SH-SY5Y (cell line): Measurements from ENCODE around the gene BRS3.

Experiments
- GATA2 ChIP-seq: IDR thresholded peaks from 2 replicates; pipeline ENCODE4 v1.6.1; 2011; ENCODE audit warnings: mild to moderate bottlenecking, low read depth, low read length
- GATA3 ChIP-seq: IDR thresholded peaks from 2 replicates; pipeline ENCODE4 v1.6.1; 2011; ENCODE audit warnings: low read depth, mild to moderate bottlenecking, low read length, moderate library complexity

DNA sequence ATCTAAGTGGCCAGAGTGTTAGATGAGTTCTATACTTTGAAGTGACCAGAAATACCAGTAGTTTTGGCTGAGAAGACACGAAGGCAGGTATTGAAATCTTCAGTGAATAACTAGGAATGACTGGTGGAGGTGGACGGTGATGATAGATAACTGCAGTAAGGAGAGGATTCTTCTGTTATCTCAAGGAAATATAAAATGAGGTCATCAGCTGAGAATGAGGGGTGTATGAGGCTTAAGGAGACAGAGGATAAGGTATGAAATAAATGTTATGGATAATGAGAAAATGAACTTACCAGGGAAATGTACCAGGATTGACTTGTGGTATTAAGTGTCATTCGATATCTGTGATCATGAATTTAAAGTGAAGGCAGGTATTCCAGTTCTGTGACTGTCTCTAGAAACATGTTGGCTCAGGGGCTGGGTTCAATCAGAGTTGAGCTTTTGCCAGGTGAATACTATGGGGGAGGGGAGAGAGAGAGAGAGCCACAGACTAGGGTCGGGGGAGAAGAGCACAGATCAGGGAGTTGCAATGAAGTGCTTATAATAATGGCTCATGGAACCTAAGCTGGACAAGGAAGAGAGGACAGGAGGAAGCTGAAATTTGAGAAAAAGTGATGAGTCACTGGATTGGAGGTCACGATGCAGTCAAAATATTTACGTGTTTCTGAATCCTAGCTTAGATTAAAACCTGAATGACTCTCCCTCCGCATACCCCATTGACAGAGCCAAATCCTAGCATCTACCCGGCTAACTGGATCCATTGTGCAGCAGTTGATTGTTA is 37.5 kb upstream of the BRS3 start:
- TF ChIP-seq GATA3 = no peak
- TF ChIP-seq GATA2 = no peak
